Activated B cell treated with CpG ODN at 0.5 μM for 24 hours (primary cell): Measurements from ENCODE around the gene MACF1. TPM values are rescaled to one million over a fixed set of nuclear protein-coding genes. Genes with fewer than 3 reads are reported as not detected.
A peak's percentile ranks its signal among the peaks of the same experiment; 100 is the strongest.

ENCODE experiments used
- ATAC-seq: fragments of 200-7000 bp; cut with Tn5 transposase; one replicate; pipeline ENCODE4 v1.10.0; 2021; ENCODE audit warnings: low read depth, mild to moderate bottlenecking, moderate library complexity
- CTCF ChIA-PET: fragments of 350-600 bp; sonication (Branson Sonifier 250); formaldehyde crosslinking; loops from one replicate; lab custom pipeline; 2021; ENCODE audit warnings: antibody characterized with exemption; lab: Charles Lee
- POLR2A ChIA-PET: fragments of 350-600 bp; sonication (Branson Sonifier 250); formaldehyde crosslinking; loops from one replicate; lab custom pipeline; 2021; ENCODE audit warnings: antibody characterized with exemption; lab: Charles Lee
- DNase-seq: peaks from one replicate; pipeline ENCODE4 v3.0.0; 2022
- H3K27ac Mint-ChIP-seq: one replicate; pipeline ENCODE4 v1.8.0; 2020; ENCODE audit warnings: mixed read lengths
- H3K27me3 Mint-ChIP-seq: one replicate; pipeline ENCODE4 v1.8.0; 2021; ENCODE audit warnings: mixed read lengths
- H3K36me3 Mint-ChIP-seq: one replicate; pipeline ENCODE4 v1.8.0; 2021; ENCODE audit warnings: low read depth, mixed read lengths
- H3K4me1 Mint-ChIP-seq: one replicate; pipeline ENCODE4 v1.8.0; 2021; ENCODE audit warnings: mixed read lengths
- H3K4me3 Mint-ChIP-seq: one replicate; pipeline ENCODE4 v1.8.0; 2020; ENCODE audit warnings: mild to moderate bottlenecking, mixed read lengths
- H3K9me3 Mint-ChIP-seq: one replicate; pipeline ENCODE4 v1.8.0; 2020; ENCODE audit warnings: mixed read lengths
- intact Hi-C: fragments of 100-400 bp; cut with micrococcal nuclease; formaldehyde crosslinking; loops from one replicate; pipeline ENCODE4 v1.15.1; 2024
- total RNA-seq: library from RNA; stranded (reverse); gene quantifications from 2 replicates; pipeline ENCODE4 v1.2.3, GENCODE V29; 2022
- TF ChIP-seq, protein P1 (sequence below): fragments of 200-600 bp; IDR thresholded peaks from one replicate; pipeline ENCODE4 v1.8.0; 2022; ENCODE audit warnings: antibody characterized with exemption, mild to moderate bottlenecking

The MACF1 gene
- total RNA-seq, result 235 and 286 TPM in 2 replicates

GRCh38 chr1:39204441-39205081, at the start of gene MACF1:
Gene MACF1 (plus strand): TSS chr1:39204695. CDS start chr1:39205023, 328 bp downstream.
- POLR2A ChIA-PET, result interaction anchor here (2.1 to 2.5 kb wide), 2 partner anchors 10 to 13 kb away, joined by 12 to 17 read pairs; no protein-coding TSS in a partner anchor
- CTCF ChIA-PET, result interaction anchor here (1.1 to 5.4 kb wide), 5 partner anchors 11 to 106 kb away, joined by 3 to 26 read pairs (median 3); no protein-coding TSS in a partner anchor
- Mint-ChIP-seq H3K4me3 (peak within 1 kb of the TSS; percentile 70), H3K27ac (peak within 1 kb of the TSS; percentile 61), H3K4me1 (peaks cover 31% of the 10 kb centered on the region), H3K36me3 (no peaks in the 10 kb centered on the region), H3K27me3 (no peaks in the 10 kb centered on the region), H3K9me3 (no peaks in the 10 kb centered on the region)
- DNase-seq (no peak), ATAC-seq (no peak)
- TF ChIP-seq, protein P1, sequence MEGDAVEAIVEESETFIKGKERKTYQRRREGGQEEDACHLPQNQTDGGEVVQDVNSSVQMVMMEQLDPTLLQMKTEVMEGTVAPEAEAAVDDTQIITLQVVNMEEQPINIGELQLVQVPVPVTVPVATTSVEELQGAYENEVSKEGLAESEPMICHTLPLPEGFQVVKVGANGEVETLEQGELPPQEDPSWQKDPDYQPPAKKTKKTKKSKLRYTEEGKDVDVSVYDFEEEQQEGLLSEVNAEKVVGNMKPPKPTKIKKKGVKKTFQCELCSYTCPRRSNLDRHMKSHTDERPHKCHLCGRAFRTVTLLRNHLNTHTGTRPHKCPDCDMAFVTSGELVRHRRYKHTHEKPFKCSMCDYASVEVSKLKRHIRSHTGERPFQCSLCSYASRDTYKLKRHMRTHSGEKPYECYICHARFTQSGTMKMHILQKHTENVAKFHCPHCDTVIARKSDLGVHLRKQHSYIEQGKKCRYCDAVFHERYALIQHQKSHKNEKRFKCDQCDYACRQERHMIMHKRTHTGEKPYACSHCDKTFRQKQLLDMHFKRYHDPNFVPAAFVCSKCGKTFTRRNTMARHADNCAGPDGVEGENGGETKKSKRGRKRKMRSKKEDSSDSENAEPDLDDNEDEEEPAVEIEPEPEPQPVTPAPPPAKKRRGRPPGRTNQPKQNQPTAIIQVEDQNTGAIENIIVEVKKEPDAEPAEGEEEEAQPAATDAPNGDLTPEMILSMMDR, result no peak
- intact Hi-C loops, result loop anchor here (1.0 to 2.0 kb wide), 2 partner anchors 8 to 16 kb away; no protein-coding TSS in a partner anchor

GRCh38 chr1:39157304-39157703, 47.2 kb upstream of the MACF1 start:
- no peaks in the 10 kb centered on the region for H3K36me3 Mint-ChIP-seq
- no peak for ATAC-seq
- no peak for DNase-seq
- intact Hi-C loops, result loop anchor here (5.0 kb wide), 1 partner anchor 40 kb away; no protein-coding TSS in a partner anchor
- H3K4me1 Mint-ChIP-seq, result peaks cover 2% of the 10 kb centered on the region
- POLR2A ChIA-PET, result no interaction called here
- CTCF ChIA-PET, result no interaction called here
- no peaks in the 10 kb centered on the region for H3K9me3 Mint-ChIP-seq
- no peak overlapping the region for H3K4me3 Mint-ChIP-seq
- H3K27me3 Mint-ChIP-seq, result no peaks in the 10 kb centered on the region
- TF ChIP-seq, protein P1, result no peak
- no peak overlapping the region for H3K27ac Mint-ChIP-seq

- DNase-seq, result no peak
- Mint-ChIP-seq H3K27me3 (no peaks in the 10 kb centered on the region), H3K4me3 (no peak overlapping the region), H3K27ac (no peak overlapping the region), H3K36me3 (no peaks in the 10 kb centered on the region), H3K4me1 (peaks cover 2% of the 10 kb centered on the region), H3K9me3 (no peaks in the 10 kb centered on the region)
- POLR2A ChIA-PET, result interaction anchor here (0.6 kb wide), 1 partner anchor 42 kb away, joined by 3 read pairs; no protein-coding TSS in a partner anchor
- CTCF ChIA-PET, result no interaction called here
- TF ChIP-seq, protein P1, result no peak
- intact Hi-C loops, result loop anchor here (5.0 kb wide), 1 partner anchor 41 kb away; no protein-coding TSS in a partner anchor
- ATAC-seq, result no peak
Observed at GRCh38 chr1:39158327-39159086, 46.0 kb upstream of the MACF1 start.

DNA sequence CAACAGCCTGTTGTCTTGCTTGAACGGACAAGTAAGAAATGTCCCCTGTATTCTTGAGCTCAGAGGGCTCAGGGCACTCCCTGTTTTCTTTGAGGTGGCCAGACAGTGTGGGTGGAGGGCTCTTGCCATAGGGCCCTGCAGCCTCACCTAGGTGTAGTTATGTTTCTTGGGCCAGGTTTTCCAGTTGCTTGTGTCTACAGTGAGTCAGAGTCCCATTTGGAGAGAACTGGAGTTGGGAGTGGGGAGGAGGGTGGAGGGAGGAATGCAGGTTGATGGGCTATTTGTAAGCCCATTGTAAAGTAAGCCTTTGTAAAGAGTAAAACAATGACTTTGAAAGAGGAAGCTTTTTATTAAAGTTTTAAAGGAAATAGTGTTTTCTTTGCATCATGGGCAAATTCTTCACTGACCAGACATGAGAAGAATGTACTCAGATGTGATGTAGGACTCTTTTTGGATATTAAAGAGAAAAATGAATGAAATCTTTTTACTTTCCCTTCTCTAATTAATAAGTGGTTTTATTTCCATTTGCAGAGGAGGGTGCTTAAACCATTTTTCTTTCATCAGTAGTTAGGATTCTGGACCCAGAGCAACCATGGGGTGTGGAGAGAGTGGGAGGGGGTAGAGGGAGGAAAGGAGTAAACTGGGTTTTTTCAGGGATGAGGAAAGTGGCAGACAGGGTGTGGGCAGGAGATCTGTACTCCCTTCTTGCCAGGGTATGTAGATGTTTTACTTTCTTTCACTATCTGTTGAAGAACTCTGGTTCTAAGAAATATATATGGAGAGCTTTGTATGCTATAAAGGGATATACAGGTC, 45.1 kb upstream of the MACF1 start:
- TF ChIP-seq, protein P1, result no peak
- peaks cover 2% of the 10 kb centered on the region for H3K4me1 Mint-ChIP-seq
- intact Hi-C loops, result loop anchor here (5.0 kb wide), 1 partner anchor 42 kb away; no protein-coding TSS in a partner anchor
- no peak overlapping the region for H3K4me3 Mint-ChIP-seq
- DNase-seq (no peak), ATAC-seq (no peak)
- H3K9me3 Mint-ChIP-seq, result no peaks in the 10 kb centered on the region
- CTCF ChIA-PET, result no interaction called here
- H3K27ac Mint-ChIP-seq, result no peak overlapping the region
- H3K27me3 Mint-ChIP-seq, result no peaks in the 10 kb centered on the region
- POLR2A ChIA-PET, result no interaction called here
- H3K36me3 Mint-ChIP-seq, result no peaks in the 10 kb centered on the region
